ENCODE measurements around the gene MNT.

The MNT gene

GRCh38 chr17:2385240-2386210 lies 15.3 kb downstream of the MNT start:
- no peak for DNase-seq
- in situ Hi-C loops (cut with MboI; ENCODE audit: low pct_unique_long_range_greater_than_20kb, low sequenced_read_pairs) = no loop called here

DNA sequence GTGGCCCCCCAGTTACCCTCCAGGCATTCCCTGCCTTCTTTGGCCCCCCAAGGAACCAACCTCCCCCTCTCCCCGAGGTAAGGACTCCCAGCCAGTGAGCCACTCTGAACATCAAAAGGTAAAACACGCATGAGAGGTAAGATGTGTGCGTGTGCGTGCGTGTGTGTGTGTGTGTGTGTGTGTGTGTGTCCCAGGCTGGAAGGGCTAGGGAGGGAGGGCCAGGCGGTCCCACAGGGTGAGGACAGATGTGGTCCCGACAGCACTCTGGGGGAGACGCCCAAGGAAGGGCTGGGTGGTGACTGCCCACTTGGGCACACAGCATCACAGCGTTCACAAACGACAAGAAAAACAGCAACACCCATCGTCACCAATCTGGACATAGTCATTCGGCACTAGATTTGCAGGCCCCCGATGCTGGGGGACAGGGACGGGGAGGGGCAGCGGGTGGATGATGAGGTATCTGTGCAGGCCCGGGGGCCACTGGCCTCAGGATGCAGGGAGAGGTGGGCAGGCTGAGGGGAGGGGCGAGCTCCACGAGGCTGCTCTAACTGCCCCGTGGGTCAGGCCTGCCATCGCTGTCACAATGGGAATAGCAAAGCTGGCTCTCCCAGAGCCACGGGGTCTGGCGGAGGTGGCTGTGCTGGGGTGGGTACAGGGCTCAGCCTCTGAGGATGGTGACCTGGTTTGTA lies 16.3 kb downstream of the MNT start:
- DNase-seq = no peak
- in situ Hi-C loops (cut with MboI; ENCODE audit: low pct_unique_long_range_greater_than_20kb, low sequenced_read_pairs) = no loop called here

- in situ Hi-C loops (cut with MboI; ENCODE audit: low pct_unique_long_range_greater_than_20kb, low sequenced_read_pairs) = no loop called here
- no peak for DNase-seq
These were observed 17.2 kb downstream of the MNT start for GRCh38 chr17:2383628-2384167.

DNA sequence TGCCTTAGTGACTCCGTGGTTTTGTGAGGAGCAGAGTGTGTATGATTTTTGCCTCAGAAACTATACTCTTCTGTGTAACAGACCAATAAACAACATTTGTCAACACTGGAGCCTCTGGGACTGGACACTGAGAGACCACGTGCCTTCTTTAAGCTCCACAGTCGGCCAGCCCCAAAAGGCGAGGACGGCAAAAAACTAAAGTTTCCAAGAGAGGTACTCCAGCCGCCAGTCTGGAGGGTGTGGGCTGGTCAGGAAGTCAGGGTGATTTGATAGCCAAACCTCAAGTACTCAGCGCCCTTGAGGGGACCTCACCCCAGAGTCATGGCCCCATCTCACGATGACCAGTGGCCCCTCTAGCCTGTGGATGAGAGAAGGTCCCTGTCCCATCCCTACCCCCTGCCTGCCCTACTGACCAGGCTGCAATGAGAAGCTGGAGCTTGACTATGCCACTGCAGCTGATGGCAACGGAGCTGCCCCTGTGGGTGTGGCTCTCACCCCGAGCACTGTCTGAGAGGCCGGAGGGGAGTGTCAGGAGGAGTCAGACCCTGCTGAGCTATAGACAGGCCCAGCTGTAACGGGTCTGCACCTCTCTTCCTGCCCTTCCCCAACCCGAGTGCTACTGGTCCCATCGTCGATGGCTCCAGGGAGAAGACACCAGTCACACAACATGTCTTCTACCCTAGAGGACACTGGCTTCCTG lies 19.8 kb downstream of the MNT start:
- DNase-seq = no peak
- in situ Hi-C loops (cut with MboI; ENCODE audit: low pct_unique_long_range_greater_than_20kb, low sequenced_read_pairs) = no loop called here

GRCh38 chr17:2380226-2380922 lies 20.5 kb downstream of the MNT start:
- DNase-seq = no peak
- in situ Hi-C loops (cut with MboI; ENCODE audit: low pct_unique_long_range_greater_than_20kb, low sequenced_read_pairs) = no loop called here

DNA sequence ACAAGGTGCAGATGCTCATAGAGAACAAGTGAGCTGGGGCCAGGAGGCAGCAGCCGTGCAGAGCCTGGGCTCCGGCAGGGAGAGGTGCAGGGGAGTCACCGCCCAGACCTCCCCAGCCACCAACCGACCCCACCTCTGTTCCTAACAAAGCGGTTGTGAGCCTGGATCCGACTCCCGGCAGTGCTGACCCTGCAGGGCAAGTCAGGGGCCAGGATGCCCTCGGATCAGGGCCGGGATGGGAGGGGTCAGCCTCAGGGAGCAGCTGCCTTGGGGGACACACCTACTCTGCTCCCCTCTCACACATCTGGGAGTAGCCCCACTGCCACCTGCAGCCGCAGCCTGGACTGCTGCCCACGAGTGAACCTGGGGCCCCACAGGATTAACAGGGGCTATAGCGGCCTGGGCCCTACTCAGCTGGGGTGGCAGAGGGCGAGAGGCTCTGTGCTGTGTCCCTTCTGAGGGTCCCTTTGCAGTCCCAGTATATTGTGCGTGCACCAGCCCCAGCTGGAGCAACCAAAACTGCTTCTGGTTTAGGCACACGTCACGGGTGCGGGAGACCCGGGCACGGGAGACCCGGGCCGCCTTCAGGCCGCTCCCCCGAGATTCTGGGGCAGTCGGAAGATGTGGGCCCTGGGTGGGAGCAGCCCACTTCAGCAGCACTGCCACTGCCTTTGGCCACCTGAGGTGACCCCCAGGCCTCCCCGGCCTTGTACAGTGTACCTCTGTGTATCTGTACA lies 21.2 kb downstream of the MNT start:
- in situ Hi-C loops (cut with MboI; ENCODE audit: low pct_unique_long_range_greater_than_20kb, low sequenced_read_pairs) = no loop called here

DNA sequence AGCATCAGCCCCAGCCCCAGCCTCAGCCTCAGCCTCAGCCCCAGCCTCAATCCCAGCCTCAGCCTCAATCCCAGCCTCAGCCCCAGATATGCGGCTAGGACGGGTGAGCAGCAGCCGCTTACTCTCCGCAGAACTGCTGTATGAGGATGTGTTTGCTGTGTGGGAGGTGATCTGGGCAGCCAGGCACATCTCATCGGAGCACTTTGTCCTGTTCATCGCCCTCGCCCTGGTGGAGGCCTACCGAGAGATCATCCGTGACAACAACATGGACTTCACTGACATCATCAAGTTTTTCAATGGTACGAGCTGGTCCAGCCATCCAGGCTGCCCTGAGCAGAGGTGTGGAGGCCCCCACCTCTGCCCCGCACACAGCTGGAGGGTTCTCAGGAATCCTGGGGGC lies 22.0 kb downstream of the MNT start:
- in situ Hi-C loops (cut with MboI; ENCODE audit: low pct_unique_long_range_greater_than_20kb, low sequenced_read_pairs) = no loop called here
- no peak for DNase-seq

More for the DNA sequence above, 21.2 kb downstream of the MNT start:
- no peak for DNase-seq

GRCh38 chr17:2377659-2378058 lies 23.2 kb downstream of the MNT start:
- in situ Hi-C loops (cut with MboI; ENCODE audit: low pct_unique_long_range_greater_than_20kb, low sequenced_read_pairs) = no loop called here

GRCh38 chr17:2376107-2376506 lies 24.8 kb downstream of the MNT start:
- DNase-seq = no peak
- in situ Hi-C loops (cut with MboI; ENCODE audit: low pct_unique_long_range_greater_than_20kb, low sequenced_read_pairs) = no loop called here

More at GRCh38 chr17:2377659-2378058, 23.2 kb downstream of the MNT start:
- no peak for DNase-seq

DNA sequence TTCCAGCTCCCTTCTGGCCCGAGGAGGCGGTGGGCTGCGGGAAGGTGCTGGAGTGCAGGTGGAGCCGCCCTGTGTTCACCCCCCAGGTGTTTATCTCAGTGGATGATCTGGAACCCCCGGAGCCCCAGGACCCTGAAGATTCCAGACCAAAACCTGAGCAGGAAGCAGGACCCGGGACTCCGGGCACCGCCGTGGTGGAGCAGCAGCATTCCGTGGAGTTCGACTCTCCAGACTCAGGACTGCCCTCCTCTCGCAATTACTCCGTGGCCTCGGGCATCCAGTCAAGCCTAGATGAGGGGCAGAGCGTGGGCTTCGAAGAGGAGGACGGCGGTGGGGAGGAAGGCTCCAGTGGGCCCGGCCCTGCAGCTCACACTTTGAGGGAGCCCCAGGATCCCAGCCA lies 25.5 kb downstream of the MNT start:
- in situ Hi-C loops (cut with MboI; ENCODE audit: low pct_unique_long_range_greater_than_20kb, low sequenced_read_pairs) = no loop called here
- DNase-seq = no peak

DNA sequence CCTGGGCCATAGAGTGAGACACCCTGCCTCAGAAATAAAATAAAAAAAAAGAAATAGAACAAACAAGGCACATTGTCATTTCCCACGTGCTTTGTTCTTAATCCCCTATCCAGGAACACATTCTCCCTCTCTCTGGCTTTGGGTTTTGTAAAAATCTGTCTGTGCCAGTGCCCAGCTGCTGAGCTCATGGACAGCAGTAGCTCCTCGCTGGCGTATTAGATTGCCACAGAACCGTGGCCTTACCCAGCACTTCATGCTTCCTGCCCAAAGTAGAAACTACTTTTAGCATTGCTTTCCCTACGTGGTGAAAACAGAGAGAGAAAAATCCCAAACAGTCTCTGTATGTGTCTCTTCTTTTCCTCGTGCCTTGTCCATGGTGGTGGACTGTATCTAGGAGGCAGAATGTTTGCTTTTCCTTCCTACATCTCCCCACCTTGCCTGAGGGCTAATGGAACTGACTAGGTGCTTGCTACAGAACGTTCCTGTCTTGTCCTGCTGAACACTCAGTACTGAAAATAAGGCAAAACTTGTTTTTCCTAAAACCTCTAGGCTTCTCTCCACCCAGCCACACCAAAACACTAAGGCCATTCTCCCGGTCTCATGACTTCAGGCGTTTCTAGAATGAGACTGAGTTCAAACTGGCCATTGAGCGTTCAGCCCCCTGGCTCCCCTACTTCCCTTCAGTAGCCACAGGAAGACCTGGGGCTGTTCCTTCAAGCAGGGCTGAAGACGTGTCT lies 26.1 kb downstream of the MNT start:
- DNase-seq = no peak
- in situ Hi-C loops (cut with MboI; ENCODE audit: low pct_unique_long_range_greater_than_20kb, low sequenced_read_pairs) = no loop called here

GRCh38 chr17:2373179-2373578 lies 27.7 kb downstream of the MNT start:
- in situ Hi-C loops (cut with MboI; ENCODE audit: low pct_unique_long_range_greater_than_20kb, low sequenced_read_pairs) = no loop called here

GRCh38 chr17:2372681-2373080 lies 28.2 kb downstream of the MNT start:
- DNase-seq = no peak
- in situ Hi-C loops (cut with MboI; ENCODE audit: low pct_unique_long_range_greater_than_20kb, low sequenced_read_pairs) = no loop called here

More at GRCh38 chr17:2373179-2373578, 27.7 kb downstream of the MNT start:
- no peak for DNase-seq

DNA sequence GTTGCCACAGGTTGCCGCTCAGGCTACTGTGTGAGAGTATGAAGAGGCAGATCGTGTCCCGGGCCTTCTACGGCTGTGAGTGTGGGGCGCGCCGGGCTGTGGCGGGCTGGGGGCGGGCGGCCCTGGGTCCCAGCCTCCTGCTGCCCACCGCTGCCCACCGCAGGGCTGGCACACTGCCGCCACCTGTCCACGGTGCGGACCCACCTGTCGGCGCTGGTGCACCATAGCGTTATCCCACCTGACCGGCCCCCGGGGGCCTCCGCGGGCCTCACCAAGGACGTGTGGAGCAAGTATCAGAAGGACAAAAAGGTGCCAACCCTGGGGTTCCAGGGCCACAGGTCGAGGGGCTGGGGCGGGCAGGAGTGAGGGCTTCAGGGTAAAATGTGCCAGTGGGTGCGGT lies 28.7 kb downstream of the MNT start:
- DNase-seq = no peak
- in situ Hi-C loops (cut with MboI; ENCODE audit: low pct_unique_long_range_greater_than_20kb, low sequenced_read_pairs) = no loop called here

GRCh38 chr17:2371183-2372130 lies 29.4 kb downstream of the MNT start:
- DNase-seq = no peak
- in situ Hi-C loops (cut with MboI; ENCODE audit: low pct_unique_long_range_greater_than_20kb, low sequenced_read_pairs) = no loop called here

DNA sequence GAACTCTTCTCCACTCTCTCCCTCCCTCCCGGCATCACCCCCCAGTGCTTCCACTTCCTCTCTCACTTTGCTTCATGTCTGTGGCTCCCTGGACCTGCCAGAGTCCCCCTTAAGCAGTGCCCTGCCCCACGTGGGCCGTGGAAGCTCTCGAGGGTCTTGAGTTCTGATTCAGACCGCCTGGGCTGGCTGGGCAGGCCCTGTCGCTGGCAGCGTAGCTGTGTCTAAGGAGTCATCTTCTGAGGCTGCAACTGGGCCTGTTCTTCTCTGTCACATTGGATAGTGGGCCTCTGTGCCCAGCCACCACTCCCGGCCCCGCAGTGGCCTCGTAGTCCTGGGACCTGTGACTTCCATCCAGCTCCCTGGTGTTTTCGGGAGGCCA lies 30.7 kb downstream of the MNT start:
- in situ Hi-C loops (cut with MboI; ENCODE audit: low pct_unique_long_range_greater_than_20kb, low sequenced_read_pairs) = no loop called here
- no peak for DNase-seq
